CD14-positive monocyte (primary cell): ENCODE measurements around the gene KANK2. TPM values are rescaled to one million over a fixed set of nuclear protein-coding genes. Genes with fewer than 3 reads are reported as not detected.

Source experiments
- DNase-seq, 3 donors: peaks; one replicate each; pipeline ENCODE4 v3.0.0-alpha.2; 2011 to 2022
- H2AFZ ChIP-seq: 2 replicates; pipeline ENCODE4 v1.6.0; 2012; ENCODE audit warnings: mild to moderate bottlenecking, low read depth, low read length, inconsistent platforms; ENCODE audit not compliant: insufficient read depth, poor library complexity, severe bottlenecking
- H3K27ac ChIP-seq, 2 donors: 1 replicate in 1 of 2; 2 replicates in 1 of 2; pipeline ENCODE4 v1.5.1; 2012 to 2013; ENCODE audit warnings: low read length in 2 of 2, control low read depth in 1 of 2, inconsistent platforms in 1 of 2, low read depth in 1 of 2, mild to moderate bottlenecking in 1 of 2
- H3K27me3 ChIP-seq, 2 donors: one replicate each; pipeline versions ENCODE4 v1.6.0 to v1.6.1; 2011 to 2013; ENCODE audit warnings: low read length in 2 of 2; ENCODE audit not compliant: control insufficient read depth in 2 of 2, insufficient read depth in 2 of 2
- H3K36me3 ChIP-seq, 2 donors: replicated peaks in 1 of 2; 1 replicate in 1 of 2; 2 replicates in 1 of 2; pipeline versions ENCODE4 v1.5.1 to v1.6.1; 2012 to 2013; ENCODE audit warnings: low read length in 2 of 2, control low read depth in 1 of 2, inconsistent platforms in 1 of 2, mild to moderate bottlenecking in 1 of 2; ENCODE audit not compliant: insufficient read depth in 2 of 2, control insufficient read depth in 1 of 2
- H3K4me1 ChIP-seq, 2 donors: 1 replicate in 1 of 2; 2 replicates in 1 of 2; pipeline versions ENCODE4 v1.5.1 to v1.6.1; 2012 to 2013; ENCODE audit warnings: low read length in 2 of 2, control low read depth in 1 of 2, inconsistent platforms in 1 of 2, mild to moderate bottlenecking in 1 of 2, moderate library complexity in 1 of 2; ENCODE audit not compliant: insufficient read depth in 2 of 2, control insufficient read depth in 1 of 2
- H3K4me2 ChIP-seq: replicated peaks from 2 replicates; pipeline ENCODE3; 2012; ENCODE audit warnings: low read length, moderate library complexity, mild to moderate bottlenecking; ENCODE audit not compliant: poor library complexity, severe bottlenecking; ENCODE audit errors: extremely low read depth
- H3K4me3 ChIP-seq, 3 experiments: fragments of 200-600 bp in 1 of 3; sonication (generic) in 1 of 3; replicated peaks in 1 of 3; 1 replicate in 2 of 3; 2 replicates in 1 of 3; pipeline ENCODE4 v1.5.1; 2011 to 2013; ENCODE audit warnings: low read length in 3 of 3, mild to moderate bottlenecking in 3 of 3, control low read depth in 2 of 3, low read depth in 2 of 3, inconsistent platforms in 1 of 3, moderate library complexity in 1 of 3
- H3K79me2 ChIP-seq: 2 replicates; pipeline ENCODE4 v1.6.0; 2012; ENCODE audit warnings: mild to moderate bottlenecking, control low read depth, inconsistent platforms, low read length, moderate library complexity; ENCODE audit not compliant: insufficient read depth
- H3K9ac ChIP-seq: 2 replicates; pipeline ENCODE4 v1.6.0; 2017; ENCODE audit warnings: low read length, mild to moderate bottlenecking; ENCODE audit not compliant: insufficient read depth, poor library complexity, severe bottlenecking
- H3K9me3 ChIP-seq, 2 donors: replicated peaks in 1 of 2; 1 replicate in 1 of 2; 2 replicates in 1 of 2; pipeline versions ENCODE4 v1.5.1 to v1.6.1; 2012 to 2013; ENCODE audit warnings: low read length in 2 of 2, control low read depth in 1 of 2; ENCODE audit not compliant: control insufficient read depth in 1 of 2, insufficient read depth in 1 of 2
- H4K20me1 ChIP-seq: 2 replicates; pipeline ENCODE4 v1.6.0; 2012; ENCODE audit warnings: mild to moderate bottlenecking, low read length, control low read depth, moderate library complexity; ENCODE audit not compliant: insufficient read depth
- H3K27ac Mint-ChIP-seq, 7 donors: one replicate each; pipeline ENCODE4 v1.8.0; 2020; ENCODE audit warnings: mild to moderate bottlenecking in 7 of 7, mixed read lengths in 7 of 7, moderate library complexity in 6 of 7, inconsistent platforms in 2 of 7
- H3K27me3 Mint-ChIP-seq, 3 donors: one replicate each; pipeline ENCODE4 v1.8.0; 2021 to 2022; ENCODE audit warnings: low read depth in 3 of 3, mild to moderate bottlenecking in 3 of 3, mixed read lengths in 3 of 3, moderate library complexity in 3 of 3, inconsistent platforms in 1 of 3
- H3K36me3 Mint-ChIP-seq, 2 donors: one replicate each; pipeline ENCODE4 v1.8.0; 2020; ENCODE audit warnings: mixed read lengths in 2 of 2, inconsistent platforms in 1 of 2, mild to moderate bottlenecking in 1 of 2
- H3K4me1 Mint-ChIP-seq: one replicate; pipeline ENCODE4 v1.8.0; 2020; ENCODE audit warnings: mild to moderate bottlenecking, mixed read lengths
- H3K4me3 Mint-ChIP-seq, 2 donors: one replicate each; pipeline ENCODE4 v1.8.0; 2020; ENCODE audit warnings: mild to moderate bottlenecking in 2 of 2, mixed read lengths in 2 of 2, moderate library complexity in 1 of 2
- H3K9me3 Mint-ChIP-seq, 7 donors: one replicate each; pipeline ENCODE4 v1.8.0; 2020 to 2022; ENCODE audit warnings: mixed read lengths in 7 of 7, mild to moderate bottlenecking in 6 of 7, moderate library complexity in 6 of 7, inconsistent platforms in 2 of 7
- WGBS: methylation state at CpG from one replicate; pipeline ENCODE4 v1.1.5; 2013; ENCODE audit warnings: missing lambda C conversion rate; ENCODE audit not compliant: insufficient coverage; 5-methylcytosine and 5-hydroxymethylcytosine counted together
- intact Hi-C, 2 donors: fragments of 100-400 bp; cut with micrococcal nuclease; formaldehyde crosslinking; loops; one replicate each; pipeline versions ENCODE4 v1.15.0 to v1.15.1; 2023
- polyA plus RNA-seq, 3 donors: library from polyadenylated mRNA; depleted of rRNA in 1 of 3; unstranded in 2 of 3; stranded (reverse) in 1 of 3; fragments of 300-500 nt in 2 of 3; fragments of >200 nt in 1 of 3; fragmentation: Illumina TruSeq in 2 of 3; gene quantifications; 1 replicate in 2 of 3; 2 replicates in 1 of 3; pipeline ENCODE4 v1.2.3, GENCODE V29; 2012 to 2021
- TF ChIP-seq, protein P1 (sequence below): fragments of 200-600 bp; IDR thresholded peaks from one replicate; pipeline ENCODE4 v1.8.0; 2022; ENCODE audit warnings: antibody characterized with exemption, mild to moderate bottlenecking

The KANK2 gene
- polyA plus RNA-seq, 3 donors, result 0.40 to 1.3 (median 0.64) TPM

DNA sequence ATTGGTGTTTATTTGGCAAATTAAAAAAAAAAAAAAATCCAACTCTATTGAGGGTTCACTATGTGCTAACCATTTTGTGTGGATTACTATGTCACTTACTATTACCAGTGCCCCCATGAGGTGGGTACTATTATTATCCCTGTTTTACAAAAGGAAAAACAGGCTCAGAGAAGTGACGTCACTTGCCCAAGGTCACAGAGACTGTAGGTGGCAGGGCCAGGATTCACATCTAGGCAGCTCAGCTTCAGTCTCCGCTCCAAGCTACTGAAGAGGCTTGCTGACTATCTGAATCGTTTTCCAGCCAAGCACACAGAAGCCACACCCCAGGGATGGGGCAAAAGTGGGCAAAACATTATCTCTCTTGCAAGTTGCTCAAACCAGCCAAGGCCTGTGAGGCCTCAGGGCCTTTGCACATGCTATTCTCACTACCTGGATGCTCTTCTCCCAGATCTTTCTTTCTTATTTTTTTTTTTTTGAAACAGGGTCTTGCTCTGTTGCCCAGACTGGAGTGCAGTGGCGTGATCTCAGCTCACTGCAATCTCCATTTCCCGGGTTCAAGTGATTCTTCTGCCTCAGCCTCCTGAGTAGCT is 37.2 kb upstream of the KANK2 start:
- Mint-ChIP-seq H3K9me3 (peaks cover 7 to 16% (median 14%) of the 10 kb centered on the region in 7 donors), H3K4me1 (no peaks in the 10 kb centered on the region), H3K27ac (peak overlapping the region in 1 of 7 donors; percentile 5), H3K27me3 (peaks cover 3 to 8% (median 8%) of the 10 kb centered on the region in 3 donors), H3K36me3 (no peaks in the 10 kb centered on the region), H3K4me3 (no peak overlapping the region)
- intact Hi-C loops, result no loop called here
- Histone ChIP-seq H3K4me3 (no peak overlapping the region), H3K9me3 (peaks cover 12 to 17% of the 10 kb centered on the region in 2 donors), H3K4me1 (no peaks in the 10 kb centered on the region), H4K20me1 (no peaks in the 10 kb centered on the region), H2AFZ (no peak overlapping the region), H3K4me2 (no peak overlapping the region), H3K27ac (no peak overlapping the region), H3K36me3 (no peaks in the 10 kb centered on the region), H3K9ac (no peak overlapping the region), H3K79me2 (no peaks in the 10 kb centered on the region), H3K27me3 (no peaks in the 10 kb centered on the region)
- 90% methylated on average over 5 of the region's 5 CpGs for whole genome bisulfite sequencing
- TF ChIP-seq, protein P1, sequence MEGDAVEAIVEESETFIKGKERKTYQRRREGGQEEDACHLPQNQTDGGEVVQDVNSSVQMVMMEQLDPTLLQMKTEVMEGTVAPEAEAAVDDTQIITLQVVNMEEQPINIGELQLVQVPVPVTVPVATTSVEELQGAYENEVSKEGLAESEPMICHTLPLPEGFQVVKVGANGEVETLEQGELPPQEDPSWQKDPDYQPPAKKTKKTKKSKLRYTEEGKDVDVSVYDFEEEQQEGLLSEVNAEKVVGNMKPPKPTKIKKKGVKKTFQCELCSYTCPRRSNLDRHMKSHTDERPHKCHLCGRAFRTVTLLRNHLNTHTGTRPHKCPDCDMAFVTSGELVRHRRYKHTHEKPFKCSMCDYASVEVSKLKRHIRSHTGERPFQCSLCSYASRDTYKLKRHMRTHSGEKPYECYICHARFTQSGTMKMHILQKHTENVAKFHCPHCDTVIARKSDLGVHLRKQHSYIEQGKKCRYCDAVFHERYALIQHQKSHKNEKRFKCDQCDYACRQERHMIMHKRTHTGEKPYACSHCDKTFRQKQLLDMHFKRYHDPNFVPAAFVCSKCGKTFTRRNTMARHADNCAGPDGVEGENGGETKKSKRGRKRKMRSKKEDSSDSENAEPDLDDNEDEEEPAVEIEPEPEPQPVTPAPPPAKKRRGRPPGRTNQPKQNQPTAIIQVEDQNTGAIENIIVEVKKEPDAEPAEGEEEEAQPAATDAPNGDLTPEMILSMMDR, result no peak
- no peak for DNase-seq

DNA sequence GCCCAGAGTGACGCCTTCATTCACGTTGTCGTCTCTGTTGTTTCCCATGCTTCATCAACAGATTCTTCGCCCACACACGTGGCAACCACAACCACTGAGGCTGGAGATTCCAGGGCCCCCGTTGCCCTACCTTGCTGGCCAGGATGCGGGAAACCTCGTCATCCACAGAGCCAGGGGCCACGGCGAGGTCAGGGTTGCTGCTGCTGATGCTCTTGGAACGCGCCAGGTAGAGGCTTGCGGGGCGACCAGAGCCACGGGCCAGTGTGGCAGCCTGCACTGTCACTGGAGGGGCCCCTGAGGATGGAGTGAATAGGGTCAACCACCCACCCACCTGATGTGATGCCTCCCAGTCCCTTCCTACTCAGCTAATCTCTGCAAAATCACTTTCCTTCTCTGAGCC is 35.7 kb upstream of the KANK2 start:
- WGBS, result 87% methylated on average over 10 of the region's 15 CpGs
- no peaks in the 10 kb centered on the region for H3K36me3 Mint-ChIP-seq
- no peak overlapping the region for H3K4me3 Mint-ChIP-seq
- H4K20me1 ChIP-seq, result no peaks in the 10 kb centered on the region
- no peak for DNase-seq
- no peak overlapping the region for H3K4me3 ChIP-seq
- no peak overlapping the region for H3K27ac ChIP-seq
- intact Hi-C loops, result no loop called here
- TF ChIP-seq, protein P1, result no peak
- no peaks in the 10 kb centered on the region for H3K4me1 ChIP-seq
- H3K27ac Mint-ChIP-seq, result no peak overlapping the region
- H2AFZ ChIP-seq, result no peak overlapping the region
- H3K9me3 Mint-ChIP-seq, result peaks cover 0 to 3% (median under 1%) of the 10 kb centered on the region in 7 donors
- peaks cover 0 to 2% of the 10 kb centered on the region in 2 donors for H3K9me3 ChIP-seq
- no peak overlapping the region for H3K9ac ChIP-seq
- no peaks in the 10 kb centered on the region for H3K36me3 ChIP-seq
- no peaks in the 10 kb centered on the region for H3K79me2 ChIP-seq
- H3K4me2 ChIP-seq, result no peak overlapping the region
- H3K4me1 Mint-ChIP-seq, result no peaks in the 10 kb centered on the region
- peaks cover 5 to 11% (median 8%) of the 10 kb centered on the region in 3 donors for H3K27me3 Mint-ChIP-seq
- no peaks in the 10 kb centered on the region for H3K27me3 ChIP-seq
